ENCODE measurements around the gene B3GNT9. TPM values are rescaled to one million over a fixed set of nuclear protein-coding genes. Genes with fewer than 3 reads are reported as not detected.

Gene B3GNT9
- total RNA-seq, 1 experiment from 2014 or later: 6.8 TPM

GRCh38 chr16:67165121-67166078, 14.6 kb upstream of the B3GNT9 start:
- TF ChIP-seq CTCF (IDR thresholded peaks at IDR 0.05; ENCODE audit: unreplicated experiment): no peak
- no peak overlapping the region for H3K4me3 Mint-ChIP-seq (ENCODE audit: low read depth, unreplicated experiment)
- no peak overlapping the region for H3K27ac Mint-ChIP-seq (ENCODE audit: unreplicated experiment)
- peaks cover 43% of the 10 kb centered on the region for H3K36me3 Mint-ChIP-seq (ENCODE audit: insufficient read depth, unreplicated experiment)
- peaks cover 8% of the 10 kb centered on the region for H3K4me1 Mint-ChIP-seq (ENCODE audit: low read depth, unreplicated experiment)
- no peaks in the 10 kb centered on the region for H3K27me3 Mint-ChIP-seq (ENCODE audit: unreplicated experiment)
- intact Hi-C loops (cut with micrococcal nuclease; ENCODE audit: unreplicated experiment): no loop called here
- no peaks in the 10 kb centered on the region for H3K9me3 Mint-ChIP-seq (ENCODE audit: low read depth, unreplicated experiment)
- CTCF ChIA-PET: interaction anchor here (1.0 kb wide), 1 partner anchor 27 kb away, joined by 5 read pairs; no protein-coding TSS in a partner anchor
- no peak for DNase-seq
- BruUV-seq (replicated peaks): no TSS peak

GRCh38 chr16:67164599-67165061, 13.8 kb upstream of the B3GNT9 start, which contains the start of gene HSF4:
HSF4 (plus strand) TSS chr16:67164745; CDS start chr16:67164812, 67 bp downstream.
- Mint-ChIP-seq H3K4me1 (ENCODE audit: low read depth, unreplicated experiment) (peaks cover under 1% of the 10 kb centered on the region), H3K27me3 (ENCODE audit: unreplicated experiment) (no peaks in the 10 kb centered on the region), H3K4me3 (ENCODE audit: low read depth, unreplicated experiment) (peak within 1 kb of the TSS; percentile 28), H3K27ac (ENCODE audit: unreplicated experiment) (no peak within 1 kb of the TSS), H3K9me3 (ENCODE audit: low read depth, unreplicated experiment) (no peaks in the 10 kb centered on the region), H3K36me3 (ENCODE audit: insufficient read depth, unreplicated experiment) (peaks cover 43% of the 10 kb centered on the region)
- BruUV-seq (replicated peaks): no TSS peak
- no peak for TF ChIP-seq CTCF (IDR thresholded peaks at IDR 0.05; ENCODE audit: unreplicated experiment)
- intact Hi-C loops (cut with micrococcal nuclease; ENCODE audit: unreplicated experiment): loop anchor here (5.0 kb wide), 1 partner anchor 57 kb away; the partner anchor contains the start of gene PHAF1
- no peak for DNase-seq
- CTCF ChIA-PET: no interaction called here

DNA sequence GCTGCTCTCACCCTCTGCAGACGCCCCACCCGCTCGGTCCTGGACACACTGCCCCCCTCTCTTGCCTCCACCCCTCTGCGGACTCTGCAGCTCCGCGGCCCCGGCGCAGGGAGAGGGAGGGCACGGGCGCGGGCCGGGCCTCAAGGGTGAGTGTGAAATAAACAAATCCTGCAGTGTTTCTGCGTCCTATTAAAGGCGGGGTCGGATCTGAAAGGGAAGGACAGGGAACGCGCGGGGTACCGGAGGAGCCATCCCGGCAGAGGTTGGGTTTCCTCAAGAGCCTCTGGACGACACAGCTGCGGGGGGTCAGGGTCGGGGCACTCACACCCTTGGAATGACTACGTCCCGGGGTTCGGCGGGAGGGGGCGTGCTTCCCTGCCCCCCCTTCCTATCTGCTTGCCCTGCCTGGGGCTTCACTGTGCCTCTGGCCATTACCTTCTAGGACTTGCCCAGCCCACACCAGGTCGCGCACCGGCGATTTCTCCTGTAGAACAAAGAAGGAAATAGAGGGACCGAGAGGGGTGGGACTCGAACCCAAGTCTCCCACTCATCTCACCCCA, 13.3 kb upstream of the B3GNT9 start:
- H3K4me3 Mint-ChIP-seq (ENCODE audit: low read depth, unreplicated experiment): peak overlapping the region; percentile 28
- intact Hi-C loops (cut with micrococcal nuclease; ENCODE audit: unreplicated experiment): loop anchor here (5.0 kb wide), 1 partner anchor 57 kb away; the partner anchor contains the start of gene PHAF1
- BruUV-seq (replicated peaks): no TSS peak

More for the DNA sequence above, 13.3 kb upstream of the B3GNT9 start:
- CTCF ChIA-PET: no interaction called here
- H3K27ac Mint-ChIP-seq (ENCODE audit: unreplicated experiment): no peak overlapping the region
- DNase-seq: no peak
- H3K9me3 Mint-ChIP-seq (ENCODE audit: low read depth, unreplicated experiment): no peaks in the 10 kb centered on the region
- TF ChIP-seq CTCF (IDR thresholded peaks at IDR 0.05; ENCODE audit: unreplicated experiment): no peak
- H3K4me1 Mint-ChIP-seq (ENCODE audit: low read depth, unreplicated experiment): no peaks in the 10 kb centered on the region
- H3K27me3 Mint-ChIP-seq (ENCODE audit: unreplicated experiment): no peaks in the 10 kb centered on the region
- H3K36me3 Mint-ChIP-seq (ENCODE audit: insufficient read depth, unreplicated experiment): peaks cover 47% of the 10 kb centered on the region

All from Calu3 (cell line).